Inflammatory macrophage (primary cell): ENCODE data around the gene AMDHD1.
"Not testable (repeated sequence)": the region's sequence is repeated elsewhere in the genome, so short reads cannot be mapped to it uniquely, and the experiment has no call there.

Source experiments
- DNase-seq, 2 donors: peaks; one replicate each; pipeline ENCODE4 v3.0.0-alpha.2; 2020 to 2022

The AMDHD1 gene

DNA sequence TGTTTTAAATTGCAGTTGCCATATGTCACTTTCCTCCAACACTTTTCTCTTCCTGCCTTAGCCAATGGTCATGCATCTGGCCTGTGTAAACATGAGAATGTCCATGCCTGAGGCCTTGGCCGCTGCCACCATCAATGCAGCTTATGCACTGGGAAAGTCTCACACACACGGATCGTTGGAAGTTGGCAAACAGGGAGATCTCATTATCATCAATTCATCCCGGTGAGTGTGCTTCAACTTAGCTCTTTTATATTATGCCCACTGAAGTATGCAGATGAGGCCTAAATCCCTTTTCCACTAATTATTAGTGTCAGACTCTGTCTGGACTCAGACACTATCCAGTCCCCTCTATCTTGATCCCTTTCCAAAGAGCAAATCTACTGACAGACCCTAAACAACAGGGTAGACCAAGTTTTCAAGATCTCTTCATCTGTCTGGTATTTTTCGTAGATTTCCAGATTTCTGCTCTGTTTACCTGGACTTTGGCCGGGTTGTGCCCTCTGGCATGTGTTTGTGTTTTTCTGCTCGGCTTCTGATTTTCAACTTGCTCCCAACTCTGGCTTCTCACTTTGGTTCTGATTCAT is 23.2 kb downstream of the AMDHD1 start:
- no peak for DNase-seq

- DNase-seq, result no peak
These were observed 24.2 kb downstream of the AMDHD1 start for GRCh38 chr12:95967301-95967700.

DNA sequence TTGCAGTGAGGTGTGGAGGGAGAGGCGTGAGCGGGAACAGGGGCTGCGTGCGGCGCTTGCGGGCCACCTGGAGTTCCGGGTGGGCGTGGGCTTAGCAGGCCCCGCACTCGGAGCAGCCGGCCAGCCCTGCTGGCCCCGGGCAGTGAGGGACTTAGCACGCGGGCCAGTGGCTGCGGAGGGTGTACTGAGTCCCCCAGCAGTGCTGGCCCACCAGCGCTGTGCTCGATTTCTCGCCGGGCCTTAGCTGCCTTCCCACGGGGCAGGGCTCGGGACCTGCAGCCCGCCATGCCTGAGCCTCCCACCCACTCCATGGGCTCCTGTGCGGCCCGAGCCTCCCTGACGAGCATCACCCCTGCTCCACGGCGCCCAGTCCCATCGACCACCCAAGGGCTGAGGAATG is 26.0 kb downstream of the AMDHD1 start:
- DNase-seq, result not testable (repeated sequence)

DNA sequence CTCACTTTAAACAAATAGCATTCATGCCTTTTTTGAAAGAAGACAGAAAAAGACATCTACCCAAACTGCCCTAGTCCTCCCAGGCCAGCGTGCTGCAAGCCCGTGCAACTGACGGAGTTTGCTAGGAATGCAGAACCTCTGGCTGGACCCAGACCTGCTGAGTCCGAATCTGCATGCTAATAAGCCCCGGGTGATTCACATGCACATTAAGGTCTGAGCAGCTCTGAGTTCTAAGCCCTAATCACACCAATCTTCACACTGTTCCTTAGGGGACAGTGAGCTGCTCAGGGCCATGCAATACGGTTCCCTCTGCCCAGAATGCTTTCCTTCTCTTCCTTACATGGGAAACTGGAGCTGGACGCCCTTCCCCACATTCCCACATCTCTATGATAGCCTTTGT is 27.8 kb downstream of the AMDHD1 start:
- DNase-seq, result no peak

GRCh38 chr12:95972832-95973456 is 29.8 kb downstream of the AMDHD1 start:
- no peak for DNase-seq

DNA sequence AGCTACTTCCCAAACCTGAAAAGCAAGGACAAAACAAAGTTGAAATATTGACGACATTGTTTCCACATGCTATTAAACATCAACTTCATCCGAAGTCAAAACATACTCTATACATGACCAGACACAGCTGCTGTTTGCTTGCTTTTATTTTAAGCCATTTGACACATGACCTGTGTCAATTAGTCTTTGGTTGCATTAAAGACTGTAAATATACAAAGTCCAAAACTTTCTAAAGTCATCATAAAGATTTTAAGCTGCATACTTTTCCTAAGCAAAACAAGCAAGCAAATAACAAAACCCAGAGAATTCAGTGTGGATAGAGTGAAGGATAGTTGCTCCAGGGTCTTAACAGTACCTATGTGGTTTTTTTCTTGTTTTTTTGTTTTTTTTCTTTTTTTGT is 31.2 kb downstream of the AMDHD1 start:
- no peak for DNase-seq

GRCh38 chr12:95975491-95975890 is 32.4 kb downstream of the AMDHD1 start:
- DNase-seq, result no peak

DNA sequence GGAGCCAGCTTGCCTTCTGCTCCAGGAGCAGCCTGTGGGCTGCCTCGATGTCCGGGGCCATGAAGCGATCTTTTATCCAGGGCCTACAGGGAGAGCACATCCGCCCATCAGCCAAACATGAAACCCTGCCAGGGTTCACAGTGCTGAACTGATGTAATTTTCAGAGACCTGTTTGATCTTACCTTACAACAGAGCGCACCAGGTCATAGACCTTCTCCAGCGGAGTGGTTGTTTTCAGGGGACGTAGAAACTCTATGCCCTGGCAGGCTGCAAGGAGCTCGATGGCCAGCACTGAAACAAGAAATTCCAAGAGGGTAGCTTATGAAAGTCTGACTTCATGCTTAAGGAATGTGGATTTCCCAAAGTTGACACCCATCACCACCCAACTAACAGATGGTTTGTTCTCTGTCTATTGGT is 33.3 kb downstream of the AMDHD1 start:
- DNase-seq, result no peak

DNA sequence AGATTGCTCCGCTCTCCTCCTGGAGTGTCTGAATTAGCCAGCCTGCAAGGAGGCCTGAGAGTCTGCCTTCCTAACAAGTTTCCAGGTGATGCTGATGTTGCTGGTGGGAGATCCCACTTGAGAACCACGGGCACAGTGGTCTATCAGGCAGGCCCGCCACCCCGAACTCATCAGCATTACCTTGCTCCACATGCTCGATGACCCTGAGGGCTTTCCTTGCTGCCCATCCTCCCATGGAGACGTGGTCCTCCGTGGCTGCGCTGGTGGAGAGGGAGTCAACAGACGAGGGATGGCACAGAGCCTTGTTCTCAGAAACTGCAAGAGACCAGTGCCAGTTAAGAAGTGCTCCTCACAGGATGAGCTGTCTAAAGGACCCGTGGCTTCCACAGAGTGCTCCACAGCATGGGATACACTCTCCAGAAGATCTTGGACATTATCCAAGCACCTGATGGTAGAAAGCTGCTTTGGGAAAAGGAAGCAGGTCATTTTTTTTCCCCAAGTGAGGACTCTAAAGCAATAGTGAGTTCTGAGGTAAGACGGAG is 34.7 kb downstream of the AMDHD1 start:
- no peak for DNase-seq

GRCh38 chr12:95978351-95978750 is 35.2 kb downstream of the AMDHD1 start:
- no peak for DNase-seq

GRCh38 chr12:95978774-95979173 is 35.6 kb downstream of the AMDHD1 start:
- no peak for DNase-seq

DNA sequence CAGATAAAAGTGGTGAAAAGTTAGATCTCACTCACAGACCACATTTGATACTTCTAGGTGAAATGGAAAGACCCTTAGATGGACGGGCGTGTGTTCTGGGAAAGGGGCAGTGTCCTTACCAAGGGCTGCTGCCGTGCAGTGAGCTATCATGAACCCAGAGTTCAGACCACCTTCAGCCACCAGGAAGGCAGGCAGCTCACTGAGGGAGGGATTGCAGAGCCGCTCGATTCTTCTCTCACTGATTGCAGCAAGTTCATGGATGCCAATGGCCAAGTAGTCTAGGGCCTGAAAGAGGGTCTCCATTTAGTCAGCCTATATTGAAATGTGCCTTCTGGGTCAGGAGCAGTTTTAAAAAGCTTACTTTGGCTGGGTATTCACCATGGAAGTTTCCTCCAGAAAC is 37.3 kb downstream of the AMDHD1 start:
- DNase-seq, result no peak

DNA sequence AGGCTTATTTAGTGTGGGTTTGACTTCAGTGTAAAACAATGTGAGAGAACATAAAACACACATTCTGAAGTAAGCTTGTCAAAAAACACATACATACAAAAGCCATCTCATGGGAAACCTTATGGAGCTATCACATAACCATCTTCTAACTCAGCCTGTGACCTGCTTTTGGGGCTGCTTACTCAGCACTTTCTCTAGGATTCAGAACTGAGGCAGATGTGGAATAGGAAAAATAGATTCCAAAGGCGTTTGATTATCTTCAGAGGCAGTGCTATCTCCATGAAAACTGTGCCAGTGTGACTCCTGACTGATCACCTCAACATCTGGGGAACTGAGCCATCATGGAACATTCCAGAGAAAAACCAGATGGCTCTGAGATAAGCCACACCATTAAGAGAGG is 39.5 kb downstream of the AMDHD1 start:
- DNase-seq, result no peak

DNA sequence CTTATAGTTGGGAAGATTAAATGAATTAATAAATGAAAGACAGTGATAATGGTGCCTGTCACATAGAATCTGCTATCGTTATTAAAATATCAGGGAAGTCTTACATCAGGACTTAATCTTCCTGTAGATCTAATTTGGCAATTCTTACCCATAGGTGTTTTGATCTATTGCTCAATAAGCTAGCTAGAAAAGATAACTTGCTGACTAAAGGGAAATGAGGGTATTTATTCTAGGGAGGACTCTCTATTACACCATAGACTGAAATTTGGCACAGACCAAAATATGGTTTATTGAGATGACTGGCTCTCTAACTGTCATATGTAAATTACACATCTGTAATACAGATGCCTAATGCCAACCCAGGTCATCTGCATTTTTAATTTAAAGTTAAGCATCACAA is 41.6 kb downstream of the AMDHD1 start:
- no peak for DNase-seq

GRCh38 chr12:95986635-95987570 is 43.8 kb downstream of the AMDHD1 start:
- DNase-seq, result no peak

DNA sequence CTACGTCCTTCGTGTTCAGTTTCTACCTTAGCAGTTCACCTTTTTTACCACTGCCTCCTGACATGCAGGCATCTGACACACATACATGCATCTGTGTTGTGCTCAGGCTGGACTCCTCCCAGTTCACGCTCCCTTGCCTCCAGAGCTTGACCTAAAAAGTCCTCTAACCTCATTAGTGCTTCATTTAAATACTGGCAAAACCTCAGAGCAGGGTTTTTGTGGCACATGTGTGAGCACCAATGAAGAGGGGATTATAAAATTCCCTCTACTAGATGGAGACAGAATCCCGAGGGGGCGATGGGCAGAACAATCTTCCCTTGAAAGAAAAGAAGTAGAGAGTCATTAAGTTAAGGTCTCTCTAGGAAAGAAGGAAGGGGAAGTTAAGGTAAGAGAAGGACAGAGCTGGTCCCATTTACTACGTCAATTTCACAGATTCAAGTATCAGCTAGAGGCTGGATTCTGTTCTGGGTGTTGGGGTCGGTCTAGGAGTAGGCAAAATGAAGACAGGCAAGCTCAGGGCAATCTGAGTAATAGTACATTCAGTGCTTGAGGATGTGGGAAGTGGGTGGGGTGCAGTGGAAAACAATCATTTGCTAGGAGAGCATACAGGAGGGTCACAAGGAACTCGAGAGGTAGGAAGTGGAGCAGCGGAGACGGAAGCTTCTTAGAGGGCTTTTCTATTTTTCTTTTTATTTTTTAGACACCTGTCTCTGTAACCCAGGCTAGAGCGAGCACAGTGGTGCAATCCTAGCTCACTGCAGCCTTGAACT is 45.6 kb downstream of the AMDHD1 start:
- DNase-seq, result no peak

GRCh38 chr12:95989504-95990123 is 46.5 kb downstream of the AMDHD1 start:
- DNase-seq, result no peak

GRCh38 chr12:95990136-95990535 is 47.0 kb downstream of the AMDHD1 start:
- no peak for DNase-seq

- DNase-seq, result no peak
These were observed 50.8 kb downstream of the AMDHD1 start for GRCh38 chr12:95993907-95994306.

GRCh38 chr12:95994476-95994875 is 51.3 kb downstream of the AMDHD1 start:
- DNase-seq, result no peak

DNA sequence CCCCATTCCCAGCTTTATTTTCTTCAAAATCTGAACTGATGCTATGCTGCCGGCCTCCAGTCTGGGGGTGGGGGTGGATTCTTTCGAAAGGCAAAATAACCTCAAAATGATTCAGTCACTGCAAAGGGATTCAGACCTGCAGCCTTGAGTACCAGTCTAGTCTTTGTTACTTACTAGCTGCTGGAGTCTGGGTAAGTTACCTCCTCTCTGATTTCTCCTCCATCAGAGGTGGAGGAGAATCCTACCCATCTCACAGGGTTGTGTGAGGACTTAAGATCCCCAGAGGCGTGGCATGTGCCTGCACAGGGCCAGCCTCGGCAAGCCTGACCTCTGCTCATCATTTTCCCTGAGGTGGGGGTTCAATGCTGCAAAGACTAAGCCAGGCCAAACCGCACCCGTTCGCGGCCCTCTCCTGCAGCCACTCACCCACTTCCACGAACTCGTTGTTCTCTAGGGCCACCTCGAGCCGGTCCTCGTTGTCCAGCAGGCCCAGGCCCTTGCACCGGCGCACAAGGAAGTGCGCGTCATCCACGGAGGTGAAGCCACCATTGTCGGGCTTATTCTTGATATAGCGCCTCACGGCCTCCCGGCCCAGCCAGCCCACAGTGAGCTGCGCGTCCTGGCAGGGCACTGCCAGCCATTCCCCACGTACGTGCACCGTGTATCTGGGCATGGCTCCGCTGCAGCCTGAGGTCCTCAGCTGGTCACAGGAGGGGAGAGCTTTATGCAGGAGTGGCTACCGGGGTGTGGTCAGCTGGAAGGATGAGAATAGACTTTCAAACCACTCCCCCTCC is 52.3 kb downstream of the AMDHD1 start:
- DNase-seq, result no peak
